Muscle of arm (tissue), 12 donors: Measurements from ENCODE around the gene LONP1. TPM values are rescaled to one million over a fixed set of nuclear protein-coding genes. Genes with fewer than 3 reads are reported as not detected.
"Not testable (repeated sequence)": the region's sequence is repeated elsewhere in the genome, so short reads cannot be mapped to it uniquely, and the experiment has no call there.

Source experiments
- DNase-seq: peaks from one replicate; pipeline ENCODE4 v3.0.0-alpha.2; 2013
- polyA plus RNA-seq, 12 donors: library from polyadenylated mRNA; unstranded; fragments of 120-200 nt; gene quantifications; one replicate each; pipeline ENCODE4 v1.2.1, GENCODE V29; 2013; ENCODE audit not compliant: insufficient read length in 12 of 12

The LONP1 gene
- polyA plus RNA-seq, 12 donors, result 35.6 to 60.1 (median 42.4) TPM; not detected in 1

DNA sequence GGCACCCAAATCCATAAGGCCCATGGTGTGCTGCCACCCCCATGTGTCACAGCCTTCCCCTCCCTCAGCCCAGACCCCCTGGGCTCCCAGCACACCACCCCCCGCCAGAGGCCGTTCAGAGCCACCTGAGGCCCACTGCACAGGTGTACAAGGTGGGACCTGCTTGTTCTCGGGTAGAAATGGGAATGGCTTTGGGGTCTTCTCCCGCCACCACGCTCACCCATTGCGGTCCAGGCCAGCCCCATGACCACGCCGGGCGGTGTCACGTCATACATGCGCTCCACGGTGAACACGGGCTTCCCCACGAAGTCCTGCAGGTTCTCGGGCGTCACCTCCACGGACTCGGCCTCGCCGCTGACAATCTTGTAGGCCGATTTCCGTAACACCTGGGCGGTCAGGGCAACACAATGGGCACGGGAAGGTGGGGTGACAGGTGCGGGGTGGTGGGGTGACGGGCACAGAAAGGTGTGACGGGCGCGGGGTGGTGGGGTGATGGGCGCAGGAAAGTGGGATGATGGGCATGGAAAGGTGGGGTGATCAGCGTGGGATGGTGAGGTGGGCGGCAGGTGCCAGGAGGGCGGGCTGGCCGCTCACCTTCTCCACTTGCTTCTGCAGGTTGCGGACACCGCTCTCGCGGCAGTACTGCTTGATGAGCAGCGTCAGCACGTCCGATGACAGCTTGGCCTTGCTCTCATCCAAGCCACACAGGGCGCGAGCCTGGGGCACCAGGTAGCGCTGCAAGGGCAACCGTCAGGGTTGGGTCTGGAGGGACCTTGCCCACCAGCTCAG lies 25.6 kb downstream of the LONP1 start:
- no peak for DNase-seq

DNA sequence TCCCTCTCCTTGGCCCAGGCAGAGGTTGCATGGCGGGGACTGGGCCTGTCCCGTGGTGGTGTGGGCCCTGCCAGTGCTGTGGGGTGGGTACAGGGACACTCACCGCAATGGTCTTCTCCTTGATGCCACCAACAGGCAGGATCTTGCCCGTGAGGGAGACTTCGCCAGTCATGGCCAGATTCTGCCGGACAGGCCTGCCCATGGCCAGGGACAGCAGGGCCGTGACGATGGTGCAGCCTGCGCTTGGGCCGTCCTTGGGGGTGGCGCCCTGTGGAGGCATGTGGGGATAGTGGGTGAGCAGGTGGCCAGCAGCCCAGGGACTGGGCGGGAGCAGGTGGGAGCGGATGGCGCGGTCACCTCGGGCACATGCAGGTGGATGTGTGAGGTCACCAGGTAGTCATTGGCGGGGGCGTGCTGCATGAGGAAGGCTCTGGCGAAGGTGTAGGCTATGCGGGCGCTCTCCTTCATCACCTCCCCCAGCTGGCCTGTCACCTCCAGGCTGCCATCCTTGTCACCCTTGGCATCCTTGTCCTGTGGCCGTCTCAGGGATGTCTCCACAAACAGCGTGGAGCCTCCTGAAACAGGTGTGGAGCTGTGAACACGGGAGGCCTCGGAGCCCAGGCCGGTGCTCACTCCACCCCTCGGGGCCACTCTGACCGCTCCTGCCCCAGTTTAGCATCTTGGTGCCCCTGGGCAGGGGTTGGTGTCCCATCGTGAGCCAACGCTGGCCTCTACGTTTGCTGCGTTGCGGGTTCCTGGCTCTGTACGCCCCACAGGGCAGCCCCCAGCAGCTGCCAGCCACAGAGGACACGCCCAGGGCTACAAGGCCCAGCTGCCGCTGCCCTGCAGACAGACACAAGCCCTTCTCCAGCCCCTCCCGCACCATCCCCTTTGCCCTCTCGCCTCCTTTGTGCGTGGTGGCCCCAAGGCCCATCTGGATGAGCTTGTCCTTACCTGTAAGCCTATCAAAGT lies 26.5 kb downstream of the LONP1 start:
- no peak for DNase-seq

DNA sequence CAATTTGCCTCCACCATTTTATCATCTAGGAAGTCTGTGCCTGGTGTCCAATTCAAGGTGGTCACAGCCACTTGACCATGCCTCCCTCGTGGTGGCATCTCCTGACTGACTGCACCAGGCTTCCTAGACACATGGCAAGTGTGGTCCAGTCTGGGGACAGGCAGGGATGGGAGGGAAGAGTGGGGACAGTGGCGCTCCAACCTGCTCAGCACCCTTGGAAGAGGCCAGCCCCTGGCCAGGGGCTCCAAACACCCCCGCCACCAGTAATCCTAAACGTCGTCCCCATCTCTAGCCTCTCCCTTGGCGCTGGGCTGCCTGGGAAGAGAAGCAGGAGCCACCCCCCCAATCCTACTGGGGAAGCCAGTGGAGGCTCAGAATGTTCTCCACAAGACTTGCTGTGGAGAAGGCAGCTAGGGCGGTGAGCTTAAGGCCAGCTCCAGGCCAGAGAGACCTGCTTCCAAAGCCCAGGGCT lies 27.2 kb downstream of the LONP1 start:
- no peak for DNase-seq

DNA sequence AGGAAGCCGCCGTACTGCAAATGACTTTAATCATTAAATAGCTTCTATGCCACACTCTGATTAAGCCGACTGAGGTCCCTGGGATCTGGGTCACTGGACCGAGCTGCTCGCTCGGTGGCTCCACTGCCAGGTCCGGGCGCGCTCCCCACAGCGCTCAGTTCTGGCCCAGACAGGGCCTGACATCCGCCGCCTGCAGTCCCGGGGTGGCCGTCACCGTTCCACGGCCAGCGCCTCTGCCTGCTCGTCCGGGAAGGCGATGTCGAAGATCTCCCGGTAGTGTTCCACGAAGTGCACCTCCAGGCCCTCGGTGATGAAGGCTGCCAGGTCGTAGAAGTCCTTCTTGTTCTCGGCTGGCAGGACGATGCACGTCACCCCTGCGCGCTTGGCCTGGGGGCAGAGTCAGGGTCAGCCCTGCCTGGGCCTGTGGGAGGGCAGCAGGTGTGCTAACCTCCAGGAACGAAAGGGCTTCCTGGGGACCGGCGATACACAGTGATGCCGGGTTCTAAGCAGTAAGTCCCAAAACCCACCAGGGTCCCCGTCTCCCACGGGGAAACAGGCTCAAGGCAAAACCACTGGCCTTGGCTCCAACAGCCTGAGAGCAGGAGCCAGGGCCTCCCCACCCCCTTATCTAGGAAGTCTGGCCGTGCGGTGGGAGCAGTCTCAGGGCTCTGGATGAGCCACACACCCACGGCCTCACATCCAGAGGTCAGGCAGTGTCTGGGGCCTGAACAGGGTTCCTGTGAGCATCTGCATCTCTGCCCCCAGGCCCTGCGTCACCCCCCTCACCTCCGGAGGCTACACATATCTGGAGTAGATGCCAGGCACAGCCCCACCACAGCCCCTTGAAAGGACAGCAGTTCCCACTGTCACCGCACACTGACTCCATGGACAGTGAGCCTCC lies 27.9 kb downstream of the LONP1 start:
- no peak for DNase-seq

DNA sequence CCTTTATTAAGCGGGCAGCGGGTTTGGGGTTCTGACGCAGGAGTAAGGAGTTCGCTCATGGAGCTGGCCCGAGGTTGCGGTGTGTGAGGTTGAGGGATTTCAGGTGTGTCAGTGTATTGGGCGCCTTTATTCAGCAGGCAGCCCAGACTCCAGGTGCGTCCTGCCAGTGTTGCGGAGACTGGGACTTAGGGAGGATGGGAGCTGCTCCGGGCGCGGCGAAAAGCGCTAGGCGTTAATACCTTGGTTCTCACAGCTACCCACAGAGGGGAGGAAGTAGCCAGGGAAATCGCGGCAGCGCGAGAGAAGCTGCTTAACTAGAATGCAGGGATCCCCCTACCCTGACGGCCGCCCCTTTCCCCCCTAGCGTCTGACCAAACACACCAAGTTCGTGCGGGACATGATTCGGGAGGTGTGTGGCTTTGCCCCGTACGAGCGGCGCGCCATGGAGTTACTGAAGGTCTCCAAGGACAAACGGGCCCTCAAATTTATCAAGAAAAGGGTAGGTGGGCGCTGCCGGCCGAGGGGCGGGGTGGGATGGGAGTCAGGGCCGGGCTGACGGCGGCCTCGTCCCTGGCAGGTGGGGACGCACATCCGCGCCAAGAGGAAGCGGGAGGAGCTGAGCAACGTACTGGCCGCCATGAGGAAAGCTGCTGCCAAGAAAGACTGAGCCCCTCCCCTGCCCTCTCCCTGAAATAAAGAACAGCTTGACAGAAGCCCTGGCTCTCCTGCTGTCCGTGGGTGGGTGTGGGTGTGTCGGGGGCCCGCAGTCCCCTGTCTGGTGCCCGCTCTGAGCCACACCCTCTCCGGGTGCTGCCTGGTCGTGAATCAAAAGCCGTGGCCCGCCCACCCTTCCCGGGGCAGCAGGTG lies 28.8 kb downstream of the LONP1 start:
- DNase-seq, result peak; percentile 66

DNA sequence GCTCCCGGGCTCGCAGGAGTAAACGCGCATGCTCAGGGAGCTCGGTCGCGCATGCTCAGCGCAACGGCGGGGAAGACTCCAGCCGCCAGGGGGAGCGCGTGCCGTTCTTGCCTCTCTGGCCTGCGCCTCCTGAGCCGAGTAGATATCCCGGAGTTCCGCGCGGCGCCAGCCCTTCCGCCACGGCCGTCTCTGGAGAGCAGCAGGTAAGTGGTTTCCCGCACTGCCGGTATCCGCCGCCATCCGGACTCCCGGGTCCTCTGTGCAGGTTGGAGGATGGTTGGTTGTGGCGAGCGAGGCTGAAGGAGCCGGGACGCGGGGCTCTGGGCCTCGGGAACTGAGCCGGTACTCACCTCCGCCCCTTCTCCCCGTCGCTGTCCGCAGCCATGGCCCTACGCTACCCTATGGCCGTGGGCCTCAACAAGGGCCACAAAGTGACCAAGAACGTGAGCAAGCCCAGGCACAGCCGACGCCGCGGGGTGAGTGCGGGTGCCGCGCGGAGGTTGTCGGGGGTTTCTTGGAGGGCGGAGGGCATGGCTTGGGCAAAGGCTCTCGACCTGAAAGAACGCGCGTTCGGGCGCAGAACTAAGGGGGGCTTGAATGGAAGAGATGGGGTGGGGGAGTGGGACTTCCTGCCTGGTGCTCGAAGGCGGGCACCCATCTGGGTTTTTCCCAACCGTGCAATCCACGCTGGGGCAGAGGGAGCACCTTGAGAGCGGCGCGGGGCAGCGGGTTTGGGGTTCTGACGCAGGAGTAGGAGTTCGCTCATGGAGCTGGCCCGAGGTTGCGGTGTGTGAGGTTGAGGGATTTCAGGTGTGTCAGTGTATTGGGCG lies 29.6 kb downstream of the LONP1 start, which contains the start of gene RPL36:
RPL36 (plus strand) TSS at position 171 of the 830 bp plus-strand sequence; CDS start at position 384, 213 bp downstream.
- DNase-seq, result peak; percentile 99

DNA sequence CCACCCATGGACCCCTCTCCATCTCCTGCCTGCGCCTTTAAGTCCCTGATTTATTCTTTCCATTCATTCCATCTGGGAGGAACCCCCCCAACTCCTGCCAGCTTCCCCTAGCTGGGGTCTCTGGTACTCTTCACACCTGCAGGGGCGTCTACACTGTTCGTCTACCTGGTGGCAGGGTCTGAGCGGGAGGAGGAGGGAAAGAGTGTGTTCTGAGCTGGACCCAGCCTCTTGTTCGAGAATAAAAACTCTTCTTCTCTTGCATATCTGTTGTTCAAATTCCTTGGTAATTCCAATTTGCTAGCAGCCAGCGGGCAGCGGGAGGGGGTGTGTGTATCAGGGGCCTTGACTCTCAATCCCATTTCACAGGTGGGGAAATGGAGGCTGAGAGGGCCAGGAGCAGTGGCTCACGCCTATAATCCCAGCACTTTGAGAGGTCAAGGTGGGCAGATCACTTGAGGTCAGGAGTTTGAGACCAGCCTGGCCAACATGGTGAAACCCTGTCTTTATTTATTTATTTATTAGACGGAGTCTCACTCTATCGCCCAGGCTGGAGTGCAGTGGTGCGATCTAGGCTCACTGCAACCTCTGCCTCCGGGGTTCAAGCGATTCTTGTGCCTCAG lies 31.6 kb downstream of the LONP1 start:
- DNase-seq, result not testable (repeated sequence)

DNA sequence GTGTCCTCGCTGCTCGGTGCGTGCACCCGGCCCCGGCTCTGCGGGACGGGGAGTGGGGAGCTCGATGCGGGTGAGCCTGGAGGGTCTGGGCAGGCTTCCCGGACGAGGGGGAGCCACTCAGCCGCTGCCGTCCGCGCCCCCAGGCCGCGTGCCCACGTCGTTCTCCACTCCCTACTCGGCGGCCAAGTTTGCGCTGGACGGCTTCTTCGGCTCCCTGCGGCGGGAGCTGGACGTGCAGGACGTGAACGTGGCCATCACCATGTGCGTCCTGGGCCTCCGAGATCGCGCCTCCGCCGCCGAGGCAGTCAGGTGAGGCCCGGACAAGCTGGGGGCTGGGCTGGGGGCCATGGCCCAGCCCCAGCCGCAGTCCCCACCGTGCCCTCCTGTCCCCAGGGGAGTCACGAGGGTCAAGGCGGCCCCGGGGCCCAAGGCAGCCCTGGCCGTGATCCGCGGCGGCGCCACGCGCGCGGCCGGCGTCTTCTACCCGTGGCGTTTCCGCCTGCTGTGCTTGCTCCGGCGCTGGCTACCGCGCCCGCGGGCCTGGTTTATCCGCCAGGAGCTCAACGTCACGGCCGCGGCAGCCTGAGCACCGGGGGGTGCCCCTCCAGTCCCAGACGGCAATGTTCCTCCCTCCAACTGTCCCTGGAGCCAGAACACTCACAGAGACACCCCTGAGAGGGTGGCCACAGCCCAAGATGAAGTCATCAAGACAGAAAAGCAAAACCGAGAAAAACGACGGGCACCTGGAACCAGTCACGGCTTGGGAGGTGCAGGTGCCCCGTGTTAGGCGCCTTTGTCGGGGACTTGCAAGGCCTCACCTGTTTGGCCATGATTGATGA lies 32.4 kb downstream of the LONP1 start:
- no peak for DNase-seq

DNA sequence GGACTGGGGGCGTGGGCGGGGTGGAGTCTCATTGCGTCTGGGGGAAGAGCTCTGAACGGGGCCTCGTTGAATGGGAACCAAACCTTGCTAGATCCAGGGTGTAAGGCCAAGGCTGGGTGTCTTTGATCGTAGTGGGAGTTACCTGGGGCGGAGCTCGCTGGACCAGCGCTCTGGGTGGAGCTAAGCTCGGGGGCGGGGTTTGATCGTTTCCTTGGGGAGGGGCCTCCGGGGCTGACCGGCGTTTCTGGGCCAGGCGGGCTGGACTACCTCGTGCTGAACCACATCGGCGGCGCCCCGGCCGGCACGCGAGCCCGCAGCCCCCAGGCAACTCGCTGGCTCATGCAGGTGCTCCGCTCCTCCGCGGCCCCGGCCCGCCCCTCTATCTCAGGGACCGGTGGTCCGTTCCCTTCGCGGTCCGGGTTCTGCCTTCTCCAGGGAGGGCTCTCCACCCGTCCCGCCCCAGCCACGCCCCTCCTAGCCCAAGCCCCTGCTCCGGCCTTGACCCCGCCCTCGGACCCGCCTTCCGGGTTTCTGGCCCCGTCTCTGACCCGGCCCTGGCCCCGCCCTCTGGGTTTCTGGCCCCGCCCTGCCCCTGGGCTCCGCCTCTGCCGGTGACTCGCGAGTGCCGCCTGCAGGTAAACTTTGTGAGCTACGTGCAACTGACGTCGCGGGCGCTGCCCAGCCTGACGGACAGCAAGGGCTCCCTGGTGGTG lies 33.1 kb downstream of the LONP1 start:
- peak; percentile 93 for DNase-seq

DNA sequence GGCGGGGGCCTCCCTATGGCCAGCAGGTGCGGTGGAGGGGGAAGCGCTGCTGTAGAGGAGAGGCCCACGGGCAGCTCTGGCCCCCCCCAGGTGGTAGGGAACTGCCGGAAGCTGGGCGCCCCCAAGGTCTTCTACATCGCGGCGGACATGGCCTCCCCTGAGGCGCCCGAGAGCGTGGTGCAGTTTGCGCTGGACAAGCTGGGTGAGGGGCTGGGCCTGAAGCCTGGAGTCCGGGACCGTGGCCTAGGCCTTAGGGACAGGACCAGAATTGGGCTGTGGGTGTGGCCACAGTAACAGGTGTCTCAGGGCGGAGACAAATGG lies 33.7 kb downstream of the LONP1 start:
- DNase-seq, result no peak

DNA sequence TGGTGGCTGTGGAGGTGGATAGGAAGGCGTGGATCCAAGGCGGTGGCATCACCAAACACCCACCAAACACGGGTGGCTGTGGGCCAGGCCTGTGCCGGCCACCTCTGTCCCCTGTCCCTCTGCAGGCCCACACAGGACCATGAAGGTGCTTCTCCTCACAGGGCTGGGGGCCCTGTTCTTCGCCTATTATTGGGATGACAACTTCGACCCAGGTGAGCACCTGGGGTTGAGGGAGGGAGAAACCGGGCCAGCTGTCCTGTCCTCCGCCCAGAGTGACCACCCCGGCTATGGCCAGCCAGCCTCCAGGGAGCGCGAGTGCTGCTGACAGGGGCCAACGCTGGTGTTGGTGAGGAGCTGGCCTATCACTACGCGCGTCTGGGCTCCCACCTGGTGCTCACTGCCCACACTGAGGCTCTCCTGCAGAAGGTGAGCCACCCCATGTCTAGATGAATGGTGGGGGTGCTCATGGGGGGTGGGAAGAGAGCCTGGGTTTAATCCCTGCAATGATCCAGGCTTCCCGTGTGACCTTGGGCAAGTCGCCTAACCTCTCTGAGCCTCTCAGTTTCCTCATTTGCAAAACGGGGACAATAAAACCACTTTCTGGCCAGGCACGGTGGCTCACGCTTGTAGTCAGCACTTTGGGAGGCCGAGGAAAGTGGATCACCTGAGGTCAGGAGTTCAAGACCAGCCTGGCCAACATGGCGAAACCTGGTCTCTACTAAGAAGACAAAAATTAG lies 35.1 kb downstream of the LONP1 start:
- DNase-seq, result no peak

DNA sequence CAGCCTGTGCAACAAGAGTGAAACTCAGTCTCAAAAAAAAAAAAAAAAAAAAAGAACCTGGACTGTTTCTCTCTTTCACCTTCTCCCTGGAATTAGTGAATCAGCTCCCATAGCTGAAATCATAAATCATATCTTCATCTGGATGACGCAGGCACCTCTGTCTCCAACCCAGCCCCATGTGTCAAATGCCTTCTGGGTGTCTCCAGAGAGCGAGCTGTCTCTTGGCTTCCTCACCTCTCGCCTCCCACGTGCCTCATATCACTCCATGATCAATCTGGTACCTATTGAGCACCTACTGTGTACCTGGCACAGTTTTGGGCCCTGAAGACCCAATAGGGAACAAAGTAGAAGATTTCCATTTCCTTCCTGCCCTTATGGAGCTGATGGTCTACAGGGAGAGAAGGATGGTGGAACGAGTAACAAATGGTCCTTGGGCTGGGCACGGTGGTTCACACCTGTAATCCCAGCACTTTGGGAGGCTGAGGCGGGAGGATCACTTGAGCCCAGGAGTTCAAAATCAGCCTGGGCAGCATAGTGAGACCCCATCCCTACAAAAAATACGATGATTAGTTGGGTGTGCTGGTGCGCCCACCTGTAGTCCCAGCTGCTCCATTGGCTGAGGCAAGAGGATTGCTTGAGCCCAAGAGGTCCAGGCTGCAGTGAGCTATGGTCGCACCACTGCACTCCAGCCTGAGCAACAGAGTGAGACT lies 36.6 kb downstream of the LONP1 start:
- DNase-seq, result no peak

DNA sequence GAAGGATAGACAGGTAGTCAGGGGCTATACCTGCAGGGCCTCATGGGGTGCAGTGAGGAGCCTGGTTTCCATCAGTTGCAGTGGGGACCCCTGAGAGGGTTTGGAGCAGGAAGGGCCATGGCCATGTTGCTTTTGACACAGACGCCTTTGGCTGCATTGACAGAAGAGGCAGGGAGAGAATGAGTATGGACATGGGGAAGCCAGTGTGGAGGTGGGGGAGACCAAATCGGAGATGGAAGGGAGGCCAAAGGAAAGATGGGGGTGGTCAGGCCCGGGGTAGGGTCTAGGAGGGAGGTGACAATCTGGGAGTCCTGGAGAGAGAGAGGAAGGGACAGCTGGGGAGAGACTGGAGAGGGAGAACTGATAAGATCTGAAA lies 37.9 kb downstream of the LONP1 start:
- DNase-seq, result no peak

DNA sequence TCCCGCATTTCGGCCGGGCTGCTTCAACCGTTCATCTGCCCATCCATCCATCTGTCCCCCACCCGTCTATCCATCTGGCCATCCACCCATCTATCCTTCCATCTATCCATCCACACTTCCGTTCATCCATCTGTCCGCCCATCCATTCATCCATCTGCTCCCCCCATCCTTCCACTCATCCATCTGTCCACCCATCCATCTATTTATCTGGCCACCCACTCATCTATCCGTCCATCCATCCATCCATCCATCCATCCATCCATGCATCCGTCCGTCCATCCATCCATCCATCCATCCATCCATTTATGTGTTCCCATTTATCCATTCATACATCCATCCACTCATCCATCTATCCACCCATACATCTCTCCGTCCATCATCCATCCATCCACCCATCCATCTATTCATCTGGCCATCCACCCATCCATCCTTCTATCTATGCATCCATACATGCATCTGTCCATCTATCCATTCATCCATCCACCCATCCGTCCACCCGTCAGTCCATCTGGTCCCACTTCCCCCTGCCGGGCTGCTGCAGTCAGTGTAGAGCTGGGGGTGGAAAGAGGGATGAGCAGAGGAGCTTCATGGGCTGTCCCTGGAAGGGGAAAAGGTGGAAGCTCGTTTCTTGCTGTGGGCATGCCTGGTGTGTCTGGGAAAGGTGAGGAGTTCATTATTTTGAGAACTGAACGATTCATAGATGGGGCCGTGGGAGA lies 38.4 kb downstream of the LONP1 start:
- DNase-seq, result no peak
